Measurements from ENCODE around the gene C5orf63.

C5orf63 gene

DNA sequence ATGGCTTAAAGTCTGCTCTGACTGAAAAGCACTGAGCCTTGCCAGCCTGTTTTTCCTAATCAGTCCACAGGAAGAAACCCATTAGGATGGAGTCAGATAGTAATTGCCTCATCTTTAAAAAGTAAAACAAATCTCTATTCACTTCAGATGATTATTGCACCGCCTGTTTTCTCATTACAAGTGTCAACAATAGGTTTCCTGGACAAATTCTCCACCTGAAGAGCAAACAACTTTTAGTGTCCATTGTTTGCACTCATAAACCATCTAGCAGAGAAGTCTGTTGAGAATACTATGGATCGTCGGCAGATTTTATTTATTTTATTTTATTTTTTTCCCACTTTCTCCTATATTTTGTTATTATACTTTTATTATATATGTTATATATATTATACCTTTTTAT lies 20.3 kb downstream of the C5orf63 start:
- Histone ChIP-seq H4K20me1 (ENCODE audit: insufficient read depth, low read length) (no peaks in the 10 kb centered on the region), H3K27ac (ENCODE audit: low read length) (no peak overlapping the region), H3K36me3 (replicated peaks; ENCODE audit: insufficient read depth, low read length) (no peaks in the 10 kb centered on the region; the same call in 1 of the 2 replicates), H2AFZ (ENCODE audit: low read length) (no peak overlapping the region), H3K27me3 (replicated peaks; ENCODE audit: insufficient read depth, low read length) (no peaks in the 10 kb centered on the region), H3K9ac (ENCODE audit: low read length) (no peak overlapping the region), H3K9me2 (replicated peaks; ENCODE audit: insufficient read depth, low read length) (no peaks in the 10 kb centered on the region), H3K4me1 (ENCODE audit: low read length) (no peaks in the 10 kb centered on the region), H3K9me3 (replicated peaks; ENCODE audit: insufficient read depth, low read length) (no peaks in the 10 kb centered on the region), H3K4me3 (ENCODE audit: low read length) (no peak overlapping the region), H3F3A (ENCODE audit: insufficient read depth, low read length) (no peaks in the 10 kb centered on the region), H3K4me2 (ENCODE audit: low read depth, low read length) (no peak overlapping the region), H3K79me2 (ENCODE audit: low read length) (no peaks in the 10 kb centered on the region)
- TF ChIP-seq EZH2 (optimal IDR thresholded peaks at IDR 0.05; ENCODE audit: low read depth, low read length) (no peak), EZH2phosphoT487 (IDR thresholded peaks at IDR 0.05; ENCODE audit: low read length) (no peak)
- TF ChIP-seq, protein P1, sequence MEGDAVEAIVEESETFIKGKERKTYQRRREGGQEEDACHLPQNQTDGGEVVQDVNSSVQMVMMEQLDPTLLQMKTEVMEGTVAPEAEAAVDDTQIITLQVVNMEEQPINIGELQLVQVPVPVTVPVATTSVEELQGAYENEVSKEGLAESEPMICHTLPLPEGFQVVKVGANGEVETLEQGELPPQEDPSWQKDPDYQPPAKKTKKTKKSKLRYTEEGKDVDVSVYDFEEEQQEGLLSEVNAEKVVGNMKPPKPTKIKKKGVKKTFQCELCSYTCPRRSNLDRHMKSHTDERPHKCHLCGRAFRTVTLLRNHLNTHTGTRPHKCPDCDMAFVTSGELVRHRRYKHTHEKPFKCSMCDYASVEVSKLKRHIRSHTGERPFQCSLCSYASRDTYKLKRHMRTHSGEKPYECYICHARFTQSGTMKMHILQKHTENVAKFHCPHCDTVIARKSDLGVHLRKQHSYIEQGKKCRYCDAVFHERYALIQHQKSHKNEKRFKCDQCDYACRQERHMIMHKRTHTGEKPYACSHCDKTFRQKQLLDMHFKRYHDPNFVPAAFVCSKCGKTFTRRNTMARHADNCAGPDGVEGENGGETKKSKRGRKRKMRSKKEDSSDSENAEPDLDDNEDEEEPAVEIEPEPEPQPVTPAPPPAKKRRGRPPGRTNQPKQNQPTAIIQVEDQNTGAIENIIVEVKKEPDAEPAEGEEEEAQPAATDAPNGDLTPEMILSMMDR (IDR thresholded peaks at IDR 0.05; ENCODE audit: low read length): no peak
- no peak for DNase-seq

DNA sequence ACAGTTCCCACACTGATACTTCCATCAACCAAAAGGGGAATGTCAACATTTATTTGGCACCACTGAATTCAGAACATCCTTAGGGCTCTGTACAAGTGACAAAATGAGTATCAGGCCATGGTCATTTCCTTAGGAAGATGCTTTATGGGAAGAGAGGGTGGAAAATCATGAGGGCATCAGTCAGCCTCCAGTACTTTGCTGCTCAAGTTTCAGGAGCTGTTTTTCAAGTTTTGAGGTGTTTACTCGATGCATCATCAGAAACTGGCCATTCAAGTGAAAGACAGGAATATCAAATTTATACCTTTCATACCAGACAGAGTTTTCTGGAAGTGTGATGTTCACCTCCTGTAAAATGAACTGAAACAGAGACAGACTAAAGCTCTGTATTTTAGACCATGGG lies 21.7 kb downstream of the C5orf63 start:
- Histone ChIP-seq H3K36me3 (replicated peaks; ENCODE audit: insufficient read depth, low read length) (no peaks in the 10 kb centered on the region; the same call in 1 of the 2 replicates), H4K20me1 (ENCODE audit: insufficient read depth, low read length) (no peaks in the 10 kb centered on the region), H3F3A (ENCODE audit: insufficient read depth, low read length) (no peaks in the 10 kb centered on the region), H3K9me3 (replicated peaks; ENCODE audit: insufficient read depth, low read length) (no peaks in the 10 kb centered on the region), H3K79me2 (ENCODE audit: low read length) (no peaks in the 10 kb centered on the region), H3K4me3 (ENCODE audit: low read length) (no peak overlapping the region), H3K4me2 (ENCODE audit: low read depth, low read length) (no peak overlapping the region), H3K4me1 (ENCODE audit: low read length) (no peaks in the 10 kb centered on the region), H3K27ac (ENCODE audit: low read length) (no peak overlapping the region), H2AFZ (ENCODE audit: low read length) (no peak overlapping the region), H3K9ac (ENCODE audit: low read length) (no peak overlapping the region), H3K9me2 (replicated peaks; ENCODE audit: insufficient read depth, low read length) (no peaks in the 10 kb centered on the region), H3K27me3 (replicated peaks; ENCODE audit: insufficient read depth, low read length) (no peaks in the 10 kb centered on the region)
- TF ChIP-seq, protein P1 (IDR thresholded peaks at IDR 0.05; ENCODE audit: low read length): no peak
- TF ChIP-seq EZH2phosphoT487 (IDR thresholded peaks at IDR 0.05; ENCODE audit: low read length) (no peak), EZH2 (optimal IDR thresholded peaks at IDR 0.05; ENCODE audit: low read depth, low read length) (no peak)
- DNase-seq: no peak

DNA sequence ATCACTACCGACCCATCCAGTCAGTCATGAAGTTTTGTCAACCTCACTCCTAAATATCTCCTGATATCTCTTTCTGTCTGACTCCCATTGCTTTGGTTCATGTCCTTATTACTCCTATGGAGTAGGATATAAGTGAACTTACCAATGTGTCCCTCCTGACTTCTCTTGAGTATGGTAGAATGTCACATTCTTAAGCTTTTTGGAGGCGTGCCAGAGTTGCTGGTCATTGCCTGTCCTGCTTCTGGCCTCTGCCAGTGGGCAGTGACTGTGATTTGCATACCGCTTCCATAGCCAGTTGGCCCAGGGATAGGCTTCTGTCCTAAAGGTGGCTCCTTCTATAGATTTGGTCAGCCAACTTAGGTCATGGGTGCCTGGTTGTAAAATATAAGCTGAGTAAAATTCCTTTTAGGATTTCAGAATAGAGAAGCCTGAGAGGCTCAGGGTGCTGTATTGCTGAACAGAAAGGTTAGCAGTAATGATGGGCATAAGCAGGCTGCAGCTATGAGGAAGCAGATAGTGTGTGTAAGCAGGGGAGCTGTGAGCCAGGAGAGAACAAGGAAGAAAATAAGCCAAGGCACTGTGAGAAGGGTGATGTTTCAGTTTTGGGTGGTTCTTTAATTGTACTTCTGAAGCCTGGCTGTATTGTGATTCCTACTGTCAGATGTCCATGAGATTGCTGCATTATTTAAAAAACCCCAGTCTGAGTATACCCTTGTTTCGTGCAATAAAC lies 26.8 kb downstream of the C5orf63 start:
- no peak overlapping the region for H3K9ac ChIP-seq (ENCODE audit: low read length)
- H3K4me1 ChIP-seq (ENCODE audit: low read length): no peaks in the 10 kb centered on the region
- H3K27ac ChIP-seq (ENCODE audit: low read length): no peak overlapping the region
- no peaks in the 10 kb centered on the region for H3K9me2 ChIP-seq (replicated peaks; ENCODE audit: insufficient read depth, low read length)
- TF ChIP-seq, protein P1 (IDR thresholded peaks at IDR 0.05; ENCODE audit: low read length): no peak
- TF ChIP-seq EZH2 (optimal IDR thresholded peaks at IDR 0.05; ENCODE audit: low read depth, low read length) (no peak), EZH2phosphoT487 (IDR thresholded peaks at IDR 0.05; ENCODE audit: low read length) (no peak)
- H3K36me3 ChIP-seq (replicated peaks; ENCODE audit: insufficient read depth, low read length): no peaks in the 10 kb centered on the region
- DNase-seq: no peak
- no peaks in the 10 kb centered on the region for H3K9me3 ChIP-seq (replicated peaks; ENCODE audit: insufficient read depth, low read length)
- no peak overlapping the region for H3K4me2 ChIP-seq (ENCODE audit: low read depth, low read length)
- H3K79me2 ChIP-seq (ENCODE audit: low read length): no peaks in the 10 kb centered on the region
- H2AFZ ChIP-seq (ENCODE audit: low read length): no peak overlapping the region
- H4K20me1 ChIP-seq (ENCODE audit: insufficient read depth, low read length): no peaks in the 10 kb centered on the region
- H3K27me3 ChIP-seq (replicated peaks; ENCODE audit: insufficient read depth, low read length): no peaks in the 10 kb centered on the region
- H3F3A ChIP-seq (ENCODE audit: insufficient read depth, low read length): no peaks in the 10 kb centered on the region
- no peak overlapping the region for H3K4me3 ChIP-seq (ENCODE audit: low read length)
